HG02610 (cell line): ENCODE results near the gene ASB2.

Source experiments
- ATAC-seq: cut with Tn5 transposase; IDR thresholded peaks from one replicate; pipeline ENCODE4 v1.9.1; 2021; ENCODE audit warnings: mild to moderate bottlenecking, moderate library complexity; ENCODE audit not compliant: unreplicated experiment

Gene ASB2

DNA sequence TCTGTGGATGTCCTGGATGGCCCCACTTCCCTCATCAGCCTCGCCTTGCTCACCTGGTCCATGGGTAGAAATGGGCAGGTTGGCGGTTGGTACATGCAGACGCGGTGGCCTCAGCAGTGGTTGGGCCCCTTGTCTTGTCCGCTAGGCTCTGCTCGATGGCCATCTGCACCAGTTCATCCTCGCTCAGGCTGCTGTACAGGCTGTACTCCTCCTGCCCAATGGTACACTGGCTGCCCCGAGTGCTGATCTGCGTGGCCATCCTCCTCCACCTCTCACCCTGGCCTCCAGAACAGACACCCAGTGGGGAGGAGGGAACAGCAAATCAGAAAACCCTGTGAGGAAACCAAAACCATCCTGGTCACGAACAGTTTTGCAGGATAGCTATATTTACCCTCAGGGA lies 12.1 kb downstream of the ASB2 start:
- no peak for ATAC-seq

DNA sequence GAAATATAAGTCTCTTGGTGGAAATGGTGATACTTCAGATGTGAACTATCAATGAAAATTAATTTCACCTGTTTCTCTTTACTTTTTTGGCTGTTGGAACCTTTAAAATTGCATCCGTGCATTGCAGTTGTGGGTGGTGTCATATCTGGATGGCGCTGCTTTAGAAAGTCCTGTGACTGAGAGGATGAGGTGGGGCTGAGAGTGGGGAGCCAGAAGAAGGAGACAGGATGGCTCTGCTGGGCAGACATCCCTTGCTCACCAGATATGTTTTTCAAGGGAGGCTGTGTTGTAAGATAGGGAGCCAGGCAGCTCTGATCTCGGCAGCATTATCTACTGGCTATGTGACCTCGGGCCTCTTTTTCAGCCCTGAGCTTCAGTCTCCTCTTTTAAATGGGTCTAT lies 12.7 kb downstream of the ASB2 start:
- ATAC-seq, result no peak

- peak; percentile 44 for ATAC-seq
These were observed 13.4 kb downstream of the ASB2 start for GRCh38 chr14:93962701-93963601.

DNA sequence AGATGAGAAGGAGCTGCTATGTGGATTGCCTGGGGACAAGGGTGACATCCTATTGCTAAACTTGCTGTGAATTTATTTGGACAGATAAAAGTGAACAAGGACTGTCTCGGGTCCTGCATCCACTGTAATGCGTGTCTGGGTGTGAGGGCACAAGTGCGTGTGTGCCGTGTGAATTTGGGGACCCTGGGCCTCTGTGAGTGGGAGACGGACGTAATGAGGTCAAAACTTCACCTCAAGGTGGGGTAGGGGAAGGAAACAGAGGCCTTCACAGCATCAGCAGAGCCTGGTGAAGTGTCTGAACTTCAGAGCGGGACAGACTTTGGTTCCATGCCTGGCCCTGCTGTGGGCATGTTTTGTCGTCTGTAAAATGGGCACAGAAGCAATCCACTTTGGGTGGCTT lies 14.8 kb downstream of the ASB2 start:
- ATAC-seq, result no peak

DNA sequence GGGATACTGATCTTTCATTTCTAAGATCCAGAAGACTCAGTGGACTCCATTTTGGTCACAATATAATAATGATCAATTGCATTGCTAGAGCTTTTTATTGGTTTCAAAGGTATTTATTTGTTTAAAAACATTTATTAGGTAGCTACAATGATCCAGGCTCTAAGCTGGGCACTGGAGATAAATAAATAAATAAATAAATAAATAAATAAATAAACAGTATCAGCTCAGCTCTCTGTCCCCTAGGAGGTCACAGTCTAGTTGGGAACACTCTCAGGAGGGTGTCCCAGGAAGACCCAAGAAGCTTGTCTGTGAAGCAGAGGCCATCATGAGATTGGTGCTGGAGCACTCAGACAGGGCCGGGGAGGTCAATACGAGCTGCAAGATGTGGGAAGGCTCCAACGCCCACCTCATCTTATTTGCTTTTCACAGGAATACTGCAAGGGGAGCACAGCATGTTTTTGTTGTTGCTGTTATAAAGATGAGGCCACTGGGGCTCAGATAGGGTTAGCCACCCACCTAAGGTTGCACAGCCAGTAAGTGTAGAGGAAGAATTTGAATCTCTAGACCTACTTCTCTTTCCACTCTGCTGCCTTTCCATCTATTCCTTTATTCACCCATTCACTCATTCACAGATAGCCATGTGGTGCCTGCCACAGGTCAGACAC lies 15.5 kb downstream of the ASB2 start:
- no peak for ATAC-seq

GRCh38 chr14:93960108-93960475 lies 16.3 kb downstream of the ASB2 start:
- no peak for ATAC-seq

GRCh38 chr14:93959239-93960107 lies 16.9 kb downstream of the ASB2 start:
- peak; percentile 84 for ATAC-seq

DNA sequence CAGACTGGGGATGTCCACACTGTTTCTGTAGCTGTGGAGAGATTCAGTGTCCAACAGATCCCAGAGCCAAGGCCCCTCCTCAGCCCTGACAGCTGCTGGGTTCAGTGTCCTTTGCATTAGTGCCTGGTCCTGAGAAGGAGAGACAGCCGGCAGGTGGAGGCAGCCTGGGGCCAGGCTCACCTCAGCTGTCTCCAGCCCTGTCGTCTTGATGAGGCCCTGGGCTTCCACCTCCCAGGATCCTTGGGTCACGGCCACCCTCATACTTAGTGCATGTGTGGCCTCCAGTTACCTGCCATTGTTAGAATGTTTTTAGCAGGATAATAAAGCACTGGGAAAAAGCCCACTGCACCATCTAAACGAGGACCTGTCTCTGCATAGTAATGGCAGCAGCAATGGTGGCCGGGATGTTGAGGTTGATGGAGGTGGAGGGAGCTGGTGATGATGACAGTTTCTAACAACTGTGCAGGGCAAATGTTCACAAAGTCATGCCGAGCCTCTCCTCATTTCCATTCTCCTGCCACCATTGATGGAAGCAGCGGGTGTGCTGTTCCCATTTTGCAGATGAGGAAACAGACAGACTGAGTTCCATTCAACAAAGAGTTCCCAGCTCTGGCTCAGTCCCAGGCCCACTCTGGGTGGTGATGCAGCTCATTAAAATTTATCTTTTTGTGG lies 17.7 kb downstream of the ASB2 start:
- no peak for ATAC-seq

- ATAC-seq, result no peak
These were observed 18.4 kb downstream of the ASB2 start for GRCh38 chr14:93957751-93958566.

- no peak for ATAC-seq
These were observed 19.0 kb downstream of the ASB2 start for GRCh38 chr14:93957333-93957710.

- ATAC-seq, result no peak
These were observed 19.6 kb downstream of the ASB2 start for GRCh38 chr14:93956514-93957332.

- no peak for ATAC-seq
These were observed 20.4 kb downstream of the ASB2 start for GRCh38 chr14:93955850-93956481.

DNA sequence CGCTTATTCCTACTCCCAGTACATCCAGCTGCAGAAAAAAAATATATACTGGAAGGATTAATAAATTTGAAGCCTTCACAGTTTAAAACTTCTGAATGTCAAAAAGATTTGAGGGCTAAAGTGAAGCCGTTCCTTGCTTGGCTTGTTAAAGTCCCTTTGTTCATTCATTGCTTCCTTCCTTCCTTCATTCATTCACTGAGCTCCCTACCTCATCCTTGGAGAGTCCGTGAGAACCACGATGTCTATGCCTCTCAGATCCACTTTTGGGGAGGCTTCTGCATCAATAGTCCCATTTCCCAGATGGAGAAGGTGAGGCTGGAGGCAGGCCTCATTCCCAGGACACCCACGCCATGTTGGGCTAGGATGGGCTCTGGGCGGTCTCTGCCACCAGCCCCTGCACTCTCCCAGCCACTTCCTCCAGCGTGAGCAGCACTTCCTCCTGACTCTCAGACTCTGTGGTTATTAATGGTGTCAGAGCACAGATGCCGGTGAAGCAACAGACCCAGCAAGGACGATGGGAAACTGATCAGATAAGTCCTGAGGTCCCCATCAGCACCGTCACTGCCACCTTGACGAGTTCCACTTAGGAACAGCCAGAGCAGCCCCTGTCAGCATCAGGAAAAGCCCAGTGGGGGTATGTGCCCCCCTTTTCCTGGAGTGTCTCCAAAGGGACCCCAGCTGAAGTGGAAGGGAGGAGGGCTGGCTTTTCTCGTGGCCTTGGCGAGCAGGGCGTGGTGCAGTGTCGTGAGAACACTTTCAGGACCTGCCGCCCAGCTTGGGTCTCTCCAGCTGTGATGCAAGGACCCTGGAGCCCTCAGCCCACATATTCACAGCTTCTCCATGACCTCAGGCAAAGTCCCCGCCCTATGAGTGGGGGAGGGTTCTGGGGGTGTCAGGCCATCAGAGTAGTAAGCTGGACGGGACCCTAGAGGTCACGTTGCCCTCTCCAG lies 21.2 kb downstream of the ASB2 start:
- no peak for ATAC-seq

DNA sequence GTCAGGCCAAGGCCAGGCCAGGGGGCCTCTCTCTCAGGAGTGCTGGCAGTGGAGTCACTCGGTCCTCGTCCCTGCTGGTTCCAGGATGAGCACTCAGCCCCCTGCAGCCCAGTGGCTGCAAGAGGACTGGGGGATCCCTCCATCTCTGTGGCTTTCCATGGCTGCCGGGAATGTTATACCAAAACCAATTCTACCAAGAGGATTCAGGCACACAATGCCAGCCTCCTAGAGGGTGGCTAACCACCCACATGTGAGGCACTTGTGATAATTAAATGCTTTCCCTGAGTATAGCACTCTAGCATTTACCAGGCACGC lies 21.9 kb downstream of the ASB2 start:
- ATAC-seq, result no peak

DNA sequence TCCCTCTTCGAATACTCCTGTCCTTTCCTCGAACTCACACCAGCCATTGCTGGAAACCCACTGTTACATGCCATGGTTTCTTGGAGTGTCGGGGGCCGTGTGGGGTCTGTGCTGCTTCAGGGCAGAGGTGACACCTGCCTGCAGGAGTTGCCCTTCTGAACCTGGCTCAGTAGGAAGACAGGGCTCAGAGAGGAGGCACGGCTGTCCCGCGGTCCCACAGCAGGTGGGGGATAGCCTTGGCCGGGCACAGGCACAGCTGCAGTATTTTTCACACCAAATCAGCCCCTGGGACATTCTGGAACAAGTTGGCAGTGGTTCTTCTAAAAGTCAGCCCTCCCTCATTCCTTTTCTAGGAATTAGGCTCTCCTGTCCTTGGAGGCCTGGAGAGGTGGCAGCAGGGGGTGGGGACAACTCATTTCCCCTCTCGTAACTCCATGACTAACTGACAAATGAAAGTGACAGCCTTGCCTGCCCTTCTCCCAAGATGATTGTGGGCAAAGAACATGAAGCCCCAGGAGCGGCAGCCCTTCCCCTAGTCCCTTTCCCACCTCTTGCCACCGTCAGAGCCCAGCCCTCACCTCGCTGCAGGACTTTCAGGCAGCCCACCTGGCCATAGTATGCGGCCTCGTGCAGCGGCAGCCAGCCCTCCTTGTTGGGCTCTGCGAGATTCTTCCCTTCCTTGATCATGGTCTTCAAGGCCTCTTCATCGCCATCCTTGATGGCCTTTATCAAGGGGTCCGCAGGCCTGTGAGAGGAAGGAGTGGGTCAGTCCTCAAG lies 22.4 kb downstream of the ASB2 start:
- ATAC-seq, result no peak

- ATAC-seq, result no peak
These were observed 23.1 kb downstream of the ASB2 start for GRCh38 chr14:93953263-93953662.

GRCh38 chr14:93952829-93953228 lies 23.5 kb downstream of the ASB2 start:
- no peak for ATAC-seq
